LNCAP (cell line): ENCODE measurements around the gene ABI3BP.

Source experiments
- TF ChIP-seq, protein P1 (sequence below): fragments of 450-650 bp; IDR thresholded peaks from 2 replicates; pipeline ENCODE4 v1.5.1; 2017; ENCODE audit warnings: mild to moderate bottlenecking

Gene ABI3BP

GRCh38 chr3:100813828-100814227 lies 179.4 kb downstream of the ABI3BP start:
- TF ChIP-seq, protein P1, sequence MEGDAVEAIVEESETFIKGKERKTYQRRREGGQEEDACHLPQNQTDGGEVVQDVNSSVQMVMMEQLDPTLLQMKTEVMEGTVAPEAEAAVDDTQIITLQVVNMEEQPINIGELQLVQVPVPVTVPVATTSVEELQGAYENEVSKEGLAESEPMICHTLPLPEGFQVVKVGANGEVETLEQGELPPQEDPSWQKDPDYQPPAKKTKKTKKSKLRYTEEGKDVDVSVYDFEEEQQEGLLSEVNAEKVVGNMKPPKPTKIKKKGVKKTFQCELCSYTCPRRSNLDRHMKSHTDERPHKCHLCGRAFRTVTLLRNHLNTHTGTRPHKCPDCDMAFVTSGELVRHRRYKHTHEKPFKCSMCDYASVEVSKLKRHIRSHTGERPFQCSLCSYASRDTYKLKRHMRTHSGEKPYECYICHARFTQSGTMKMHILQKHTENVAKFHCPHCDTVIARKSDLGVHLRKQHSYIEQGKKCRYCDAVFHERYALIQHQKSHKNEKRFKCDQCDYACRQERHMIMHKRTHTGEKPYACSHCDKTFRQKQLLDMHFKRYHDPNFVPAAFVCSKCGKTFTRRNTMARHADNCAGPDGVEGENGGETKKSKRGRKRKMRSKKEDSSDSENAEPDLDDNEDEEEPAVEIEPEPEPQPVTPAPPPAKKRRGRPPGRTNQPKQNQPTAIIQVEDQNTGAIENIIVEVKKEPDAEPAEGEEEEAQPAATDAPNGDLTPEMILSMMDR, result no peak

- TF ChIP-seq, protein P1, result no peak
These were observed 181.3 kb downstream of the ABI3BP start for GRCh38 chr3:100811779-100812507.

DNA sequence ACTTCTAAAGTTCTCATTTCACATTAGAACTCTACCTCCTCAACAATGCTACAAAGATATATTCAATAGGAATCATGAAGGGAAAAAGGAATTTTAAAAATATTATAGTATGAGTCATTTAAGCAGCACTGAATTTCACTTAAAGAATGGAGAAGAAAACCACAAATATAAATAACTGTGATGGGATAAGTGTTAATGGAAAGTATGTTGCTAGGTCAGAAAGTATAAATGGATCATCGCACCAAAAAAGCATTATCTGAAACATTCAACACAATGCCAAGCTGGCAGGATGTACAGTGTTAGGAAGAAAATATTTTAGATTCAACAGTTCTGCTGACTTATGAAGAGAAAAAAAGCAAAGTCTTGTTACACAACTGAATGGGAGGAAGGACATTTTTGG lies 182.6 kb downstream of the ABI3BP start:
- TF ChIP-seq, protein P1, result no peak

- TF ChIP-seq, protein P1, result no peak
These were observed 188.6 kb downstream of the ABI3BP start for GRCh38 chr3:100804631-100805030.

DNA sequence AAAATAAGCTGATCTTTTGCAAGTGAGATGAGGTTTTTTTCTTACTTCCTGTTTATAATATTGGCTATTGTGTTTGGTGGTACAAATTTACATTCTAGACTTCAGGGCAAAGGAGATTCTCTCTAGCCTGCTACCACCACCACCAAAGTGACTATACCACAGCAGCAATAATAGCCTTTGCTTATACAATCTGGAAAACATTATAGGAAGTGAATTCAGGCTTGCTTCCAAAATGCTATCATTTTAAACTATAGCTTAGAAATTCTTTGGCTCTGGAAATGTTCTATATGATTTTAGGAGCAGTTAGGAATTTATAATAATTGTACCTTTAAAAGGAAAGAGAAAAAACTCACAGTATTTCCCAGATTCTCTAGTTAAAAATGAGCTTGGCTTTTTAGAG lies 189.5 kb downstream of the ABI3BP start:
- TF ChIP-seq, protein P1, result no peak

GRCh38 chr3:100802126-100802525 lies 191.1 kb downstream of the ABI3BP start:
- TF ChIP-seq, protein P1, result no peak

DNA sequence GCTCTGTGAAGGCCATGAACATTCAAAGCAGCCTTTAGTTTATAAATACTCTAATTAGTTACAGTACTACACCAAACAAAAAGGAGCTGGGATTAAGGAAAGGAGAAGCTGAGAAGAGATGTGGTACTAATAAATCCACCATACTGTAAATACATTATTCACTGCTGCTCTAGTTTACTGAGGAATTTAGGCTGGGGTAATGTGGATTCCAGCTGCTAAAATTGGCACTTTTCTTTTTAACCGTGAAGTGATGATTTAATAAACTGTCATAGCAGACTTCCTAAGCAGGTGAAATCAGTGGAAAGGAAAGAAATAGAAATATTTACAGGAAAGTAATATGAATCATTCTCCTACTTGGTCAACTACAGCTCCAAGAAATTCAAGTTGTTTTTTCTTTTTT lies 195.2 kb downstream of the ABI3BP start:
- TF ChIP-seq, protein P1, result no peak

- TF ChIP-seq, protein P1, result peak; percentile 62
These were observed 196.7 kb downstream of the ABI3BP start for GRCh38 chr3:100796556-100796955.
